COLO829 (cell line): Measurements from ENCODE around the gene GALNT15.

Experiments
- DNase-seq: peaks from one replicate; pipeline ENCODE4 v3.0.0; 2012; ENCODE audit warnings: low spot score

The GALNT15 gene, protein sequence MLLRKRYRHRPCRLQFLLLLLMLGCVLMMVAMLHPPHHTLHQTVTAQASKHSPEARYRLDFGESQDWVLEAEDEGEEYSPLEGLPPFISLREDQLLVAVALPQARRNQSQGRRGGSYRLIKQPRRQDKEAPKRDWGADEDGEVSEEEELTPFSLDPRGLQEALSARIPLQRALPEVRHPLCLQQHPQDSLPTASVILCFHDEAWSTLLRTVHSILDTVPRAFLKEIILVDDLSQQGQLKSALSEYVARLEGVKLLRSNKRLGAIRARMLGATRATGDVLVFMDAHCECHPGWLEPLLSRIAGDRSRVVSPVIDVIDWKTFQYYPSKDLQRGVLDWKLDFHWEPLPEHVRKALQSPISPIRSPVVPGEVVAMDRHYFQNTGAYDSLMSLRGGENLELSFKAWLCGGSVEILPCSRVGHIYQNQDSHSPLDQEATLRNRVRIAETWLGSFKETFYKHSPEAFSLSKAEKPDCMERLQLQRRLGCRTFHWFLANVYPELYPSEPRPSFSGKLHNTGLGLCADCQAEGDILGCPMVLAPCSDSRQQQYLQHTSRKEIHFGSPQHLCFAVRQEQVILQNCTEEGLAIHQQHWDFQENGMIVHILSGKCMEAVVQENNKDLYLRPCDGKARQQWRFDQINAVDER

DNA sequence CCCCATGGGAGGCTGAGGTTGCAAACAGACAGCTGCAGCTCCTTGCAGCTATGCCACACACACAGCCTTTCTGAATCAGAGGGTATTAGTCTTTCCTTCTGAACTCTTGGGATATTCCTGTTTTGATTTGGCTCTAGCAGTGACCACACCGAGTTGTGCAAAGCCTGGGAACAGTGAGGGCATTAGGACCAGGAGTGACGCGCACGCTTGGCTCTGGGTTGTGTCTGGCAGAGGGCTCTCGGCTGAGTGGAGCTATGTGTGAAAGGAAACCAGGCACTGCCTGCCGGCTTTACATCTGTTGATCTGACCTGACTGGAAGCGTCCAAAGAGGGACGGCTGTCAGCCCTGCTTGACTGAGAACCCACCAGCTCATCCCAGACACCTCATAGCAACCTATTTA is at the start of gene GALNT15:
Gene GALNT15, plus strand, starts transcription at position 292 of the 400 bp plus-strand sequence. CDS start 472 bp downstream, outside the sequence.
- DNase-seq, result no peak

DNA sequence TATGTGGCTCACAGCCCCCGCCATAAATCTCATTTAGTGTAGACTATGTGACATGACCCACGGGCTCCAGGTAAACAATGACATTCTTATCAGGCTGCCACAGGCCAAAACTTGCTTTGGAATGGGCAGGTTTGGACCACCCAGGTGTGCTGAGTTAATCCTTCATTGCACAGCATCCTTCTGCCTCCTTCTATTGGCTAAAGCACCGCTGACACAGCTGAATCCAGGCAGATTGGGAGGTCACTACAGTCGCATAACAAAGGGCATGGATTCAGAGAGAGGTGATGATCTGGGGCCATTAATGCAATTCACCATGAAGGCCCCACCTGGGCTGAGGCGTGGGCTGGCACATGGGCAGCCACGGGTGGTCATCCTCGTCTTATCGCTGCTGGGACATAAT is 47.8 kb upstream of the GALNT15 start:
- no peak for DNase-seq

DNA sequence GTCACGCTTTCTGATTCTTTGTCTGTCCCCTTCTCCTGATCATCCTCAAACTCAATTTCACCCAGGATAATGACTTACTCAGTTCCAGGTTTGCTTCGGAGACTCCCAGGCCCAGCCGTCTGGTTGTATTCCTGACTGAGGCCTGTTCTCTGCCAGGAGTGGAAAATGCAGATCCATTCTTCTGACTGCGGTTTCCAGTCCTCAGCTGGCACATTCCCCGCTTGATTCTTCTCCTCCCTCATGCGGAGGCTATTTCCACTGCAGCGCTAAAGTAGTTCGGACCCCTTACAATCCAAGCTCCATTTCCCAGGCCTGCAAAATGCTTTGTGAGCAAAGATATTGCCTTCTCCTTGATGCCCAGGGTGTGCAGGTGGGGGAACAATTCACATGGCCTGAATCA is 47.2 kb upstream of the GALNT15 start:
- no peak for DNase-seq

- DNase-seq, result no peak
Measured at GRCh38 chr3:16130066-16130465, 44.4 kb upstream of the GALNT15 start.

GRCh38 chr3:16132190-16132589 is 42.3 kb upstream of the GALNT15 start:
- DNase-seq, result no peak

GRCh38 chr3:16132928-16133327 is 41.6 kb upstream of the GALNT15 start:
- DNase-seq, result no peak

- no peak for DNase-seq
Measured at GRCh38 chr3:16134173-16134928, 40.1 kb upstream of the GALNT15 start.

DNA sequence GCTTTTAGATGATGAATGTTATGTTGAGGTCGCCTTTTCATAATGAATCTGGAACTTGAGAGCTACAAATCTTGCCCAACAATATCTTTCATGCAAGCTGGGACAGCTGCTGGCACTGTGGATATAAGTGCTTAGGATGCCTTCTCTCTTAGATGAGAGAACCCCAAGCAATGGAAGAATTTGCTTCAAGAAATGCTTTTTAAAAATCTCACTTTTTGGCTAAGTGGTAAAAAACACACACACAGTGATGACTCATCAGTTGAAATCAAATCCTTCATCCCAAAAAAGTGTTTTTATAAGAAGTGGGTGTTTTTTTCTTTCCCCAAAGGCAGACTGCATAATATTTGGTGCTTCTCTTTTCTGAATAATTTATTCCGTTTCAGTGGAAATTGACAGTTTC is 38.4 kb upstream of the GALNT15 start:
- DNase-seq, result no peak

DNA sequence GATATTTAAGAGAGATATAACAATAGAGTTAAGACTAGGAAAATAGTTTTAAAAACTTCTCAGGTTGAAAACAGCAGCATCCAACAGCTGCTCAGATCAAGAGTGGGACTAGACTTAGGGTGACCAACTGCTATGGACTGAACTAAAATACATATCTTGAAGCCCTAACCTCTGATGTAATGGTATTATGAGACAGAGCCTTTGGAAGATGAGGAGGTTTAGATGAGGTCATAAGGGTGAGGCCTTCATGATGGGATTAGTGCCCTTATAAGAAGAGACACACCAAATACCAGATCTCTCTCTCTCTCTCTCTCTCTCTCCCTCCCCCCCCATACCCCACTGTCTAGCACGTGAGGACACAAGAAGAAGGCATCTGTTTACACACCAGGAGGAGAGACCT is 37.4 kb upstream of the GALNT15 start:
- no peak for DNase-seq

- no peak for DNase-seq
Measured at GRCh38 chr3:16137977-16138376, 36.5 kb upstream of the GALNT15 start.

DNA sequence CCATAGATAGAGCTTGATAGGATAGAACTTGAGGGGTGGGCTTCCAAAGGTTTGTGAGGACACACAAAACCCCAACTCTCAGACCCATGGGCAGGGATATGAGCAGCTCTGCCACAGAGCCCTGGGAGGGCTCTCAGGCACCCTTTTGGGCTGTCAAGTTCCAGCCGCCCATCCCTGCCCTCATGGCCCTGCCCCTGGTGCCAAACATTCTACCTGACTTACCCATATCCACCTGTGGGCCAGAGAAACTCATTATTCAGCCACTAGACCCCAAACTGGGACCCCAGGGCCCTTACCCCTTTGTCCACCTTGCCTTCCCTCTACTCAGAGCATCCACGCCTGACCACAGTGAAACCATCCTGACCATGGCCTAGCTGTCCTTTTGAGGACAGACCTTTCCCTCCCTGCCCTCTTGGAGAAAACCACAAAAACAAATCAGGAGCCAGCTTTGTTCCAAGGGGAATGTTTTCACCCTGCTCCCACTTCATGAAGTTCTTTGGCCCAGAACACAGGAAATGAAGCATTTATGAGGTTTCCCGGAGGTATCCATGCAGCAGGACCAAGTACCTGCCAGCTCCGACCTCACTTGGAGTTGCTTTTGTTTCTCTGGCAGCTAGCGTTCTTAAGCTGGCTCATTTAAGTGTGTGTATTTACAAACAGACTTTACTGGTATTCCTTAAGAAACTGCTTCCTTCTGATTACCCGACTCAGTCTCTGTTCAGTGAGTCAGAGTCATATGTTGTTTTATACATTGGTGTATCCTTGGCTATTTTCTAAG is 34.2 kb upstream of the GALNT15 start:
- no peak for DNase-seq

DNA sequence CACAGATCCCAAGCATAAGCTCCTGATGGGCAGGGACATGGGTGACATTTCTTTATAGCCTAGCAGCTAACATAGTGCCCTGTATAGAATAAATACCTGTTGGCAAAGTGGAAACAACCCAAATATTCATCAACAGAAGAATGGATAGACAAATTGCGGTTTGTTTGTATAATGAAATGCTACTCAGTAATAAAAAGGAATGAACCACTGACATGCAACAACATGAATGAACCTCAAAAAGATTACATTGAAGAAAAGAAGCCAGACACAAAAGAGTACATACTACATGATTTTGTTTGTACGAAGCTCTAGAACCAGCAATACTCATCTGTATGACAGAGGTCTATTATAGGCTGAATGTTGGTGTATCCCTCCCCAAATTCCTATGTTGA is 33.6 kb upstream of the GALNT15 start:
- no peak for DNase-seq

GRCh38 chr3:16142350-16143025 is 32.0 kb upstream of the GALNT15 start:
- DNase-seq, result no peak

DNA sequence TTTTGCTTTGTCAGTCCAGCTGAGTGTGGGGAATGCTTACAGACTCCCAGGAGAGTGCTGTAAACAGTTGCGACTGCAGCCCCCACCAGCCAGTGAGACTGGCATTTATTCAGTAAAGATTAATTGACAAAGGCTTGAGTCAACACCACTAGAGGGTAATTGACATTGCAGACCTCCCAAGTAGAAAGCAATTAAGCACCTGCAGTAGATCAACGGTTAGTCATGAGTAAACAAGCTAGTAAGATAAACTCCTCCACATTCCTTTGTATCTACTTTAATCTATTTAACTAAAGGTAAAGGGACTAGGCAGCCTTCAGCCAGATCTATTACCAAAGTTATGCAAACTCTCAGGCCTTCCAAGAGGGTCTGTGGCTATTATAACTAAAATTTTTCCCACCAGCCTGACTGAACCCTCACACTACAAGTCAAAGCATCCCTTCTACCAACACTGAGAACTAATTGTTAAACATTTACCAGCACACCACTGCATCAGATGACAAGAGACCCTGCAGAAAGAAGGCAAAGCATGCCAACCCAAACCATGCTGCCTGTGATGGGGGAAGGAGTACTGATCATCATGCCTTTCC is 30.5 kb upstream of the GALNT15 start:
- no peak for DNase-seq

DNA sequence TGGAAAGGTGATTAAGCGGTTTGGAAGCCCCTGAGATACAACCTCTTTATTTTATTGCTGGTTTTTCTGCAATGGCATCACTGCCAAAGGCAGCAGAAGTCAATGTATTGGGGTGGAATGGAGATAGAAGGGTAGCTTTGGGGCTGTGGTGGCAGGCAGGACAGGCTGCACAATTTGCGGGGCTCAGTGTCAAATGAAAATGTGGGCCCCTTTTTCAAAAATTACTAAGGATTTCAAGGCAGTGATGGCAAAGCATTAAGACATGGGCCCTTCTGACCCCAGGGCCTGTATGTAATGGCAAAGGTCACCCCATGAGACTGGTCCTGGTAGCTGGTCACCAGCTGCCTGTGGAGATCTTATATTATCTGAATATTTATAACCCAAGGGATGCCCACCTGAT is 29.3 kb upstream of the GALNT15 start:
- no peak for DNase-seq

DNA sequence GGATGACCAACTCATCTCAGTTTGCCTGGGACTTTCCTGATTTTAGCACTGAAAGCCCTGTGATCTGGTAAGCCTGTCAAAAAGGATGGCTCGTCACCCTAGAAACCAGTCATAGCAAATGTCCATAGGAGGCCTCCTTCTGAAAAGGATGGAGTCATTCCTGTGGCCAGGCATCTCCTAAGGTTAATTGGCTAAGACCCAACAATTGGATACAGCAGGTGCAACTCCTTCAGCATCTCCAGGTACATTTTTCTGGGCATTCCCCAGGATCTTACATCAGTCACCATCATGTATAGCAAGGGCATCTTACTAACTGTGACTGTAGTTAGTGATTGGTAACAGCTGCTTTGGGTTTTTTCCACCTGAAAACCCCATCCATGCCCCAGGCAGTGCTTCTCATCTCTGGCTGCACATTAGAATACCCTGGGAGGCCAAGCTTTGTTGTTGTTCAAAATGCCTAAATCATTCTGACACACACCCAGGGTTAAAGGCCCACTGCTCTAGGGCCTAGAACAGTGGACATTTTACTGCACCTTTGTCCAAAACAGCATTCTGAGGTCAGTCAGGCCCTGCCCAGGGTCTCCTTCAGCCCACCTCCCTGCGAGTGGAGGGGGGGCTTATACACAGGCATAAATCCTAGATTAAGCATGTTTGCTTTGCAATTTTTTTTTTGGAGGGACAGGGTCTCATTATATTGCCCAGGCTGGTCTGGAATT is 28.3 kb upstream of the GALNT15 start:
- DNase-seq, result no peak

DNA sequence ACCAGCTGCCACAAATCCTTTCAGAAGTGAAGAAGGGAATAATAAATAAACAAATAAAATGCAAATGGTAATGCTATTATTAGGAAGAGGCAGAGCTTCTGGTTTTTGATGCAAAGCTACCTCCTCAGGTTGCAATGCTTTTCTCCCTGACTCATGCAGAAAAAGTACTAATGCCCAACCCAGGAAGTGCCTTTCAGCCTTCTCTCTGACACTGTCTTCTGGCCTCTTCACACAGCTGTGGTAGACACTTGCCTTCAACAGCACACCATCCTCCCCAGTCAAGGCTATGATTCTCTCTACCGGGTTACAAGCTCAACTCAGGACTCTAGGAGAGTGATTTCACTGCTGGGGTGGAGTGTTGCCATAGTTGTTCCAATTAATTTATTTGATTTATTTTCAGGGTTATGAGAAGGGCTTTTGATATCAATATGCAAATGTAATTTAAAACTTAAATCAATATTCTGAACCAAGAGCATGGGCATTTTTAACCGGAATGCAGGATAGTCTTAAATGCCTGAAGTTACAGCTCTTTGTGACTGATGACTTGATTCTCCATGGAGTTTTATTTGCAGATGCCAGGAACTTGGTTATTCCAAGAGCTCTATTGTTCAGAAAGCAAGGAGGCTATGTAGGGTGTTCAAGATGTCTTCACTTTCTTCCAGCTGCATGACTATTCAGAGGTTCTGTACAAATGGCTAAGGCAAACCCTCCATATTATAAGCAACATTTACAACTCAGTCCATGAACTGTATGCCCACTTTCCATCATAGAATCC is 27.1 kb upstream of the GALNT15 start:
- no peak for DNase-seq

- DNase-seq, result no peak
Measured at GRCh38 chr3:16148213-16148612, 26.3 kb upstream of the GALNT15 start.

DNA sequence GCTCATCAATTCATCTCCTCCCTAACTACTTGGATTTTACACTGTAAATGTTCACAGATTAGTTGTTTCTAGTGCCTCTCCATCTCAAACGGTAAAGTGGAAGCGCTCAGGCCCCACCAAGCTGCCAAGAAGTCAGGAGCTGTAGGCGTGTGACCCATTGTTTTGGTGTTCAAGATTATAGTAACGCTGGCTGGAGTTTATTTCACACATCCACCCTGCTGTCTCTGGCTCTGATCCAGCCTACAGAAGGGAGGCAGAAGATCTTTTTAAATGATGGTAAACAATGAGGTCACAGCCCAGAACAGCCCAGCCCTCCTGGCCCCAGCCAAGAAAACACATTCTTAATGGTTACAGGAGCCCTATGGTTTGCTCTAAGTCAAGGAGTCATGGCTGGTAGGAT is 25.7 kb upstream of the GALNT15 start:
- no peak for DNase-seq

- DNase-seq, result no peak
Measured at GRCh38 chr3:16150285-16150684, 24.2 kb upstream of the GALNT15 start.
